ENCODE data around the gene FARP1. TPM values are rescaled to one million over a fixed set of nuclear protein-coding genes. Genes with fewer than 3 reads are reported as not detected.

The FARP1 gene
- total and polyA plus RNA-seq, 2 of the 8 experiments (the other 6 are each of a cell fraction or from before 2014, with no cell fraction given), result 24.7 to 104 TPM

GRCh38 chr13:98293103-98293502 lies 150.2 kb downstream of the FARP1 start:
- no peaks in the 10 kb centered on the region for H3K27me3 ChIP-seq (replicated peaks in 1 of 4; ENCODE audit: control insufficient read depth in 3 of 4, extremely low read depth in 1 of 4, insufficient read depth in 3 of 4, low read length in 3 of 4)
- no peak overlapping the region for H4K91ac ChIP-seq (replicated peaks; ENCODE audit: insufficient read length, low read length)
- no peak overlapping the region for H3K14ac ChIP-seq (ENCODE audit: insufficient read length)
- no peak overlapping the region for H2AFZ ChIP-seq (ENCODE audit: low read length)
- H4K5ac ChIP-seq (ENCODE audit: insufficient read length, low read depth, low read length), result no peak overlapping the region
- H3K4ac ChIP-seq (replicated peaks; ENCODE audit: insufficient read length, low read depth, low read length), result no peak overlapping the region
- H3K36me3 ChIP-seq (ENCODE audit: control insufficient read depth in 2 of 4, insufficient read depth in 4 of 4, low read length in 3 of 4), result no peaks in the 10 kb centered on the region
- H3K23ac ChIP-seq (ENCODE audit: insufficient read length), result no peak overlapping the region
- peaks cover 0 to 6% (median 1%) of the 10 kb centered on the region in 4 experiments; a peak in 5 of 7 replicates for H3K4me1 ChIP-seq (replicated peaks in 1 of 4; ENCODE audit: control insufficient read depth in 3 of 4, insufficient read depth in 4 of 4, low read length in 3 of 4)
- FAIRE-seq, result no peak
- H2BK20ac ChIP-seq (ENCODE audit: low read length), result no peak overlapping the region
- no peak overlapping the region for H3K27ac ChIP-seq (ENCODE audit: low read depth, low read length)
- no peaks in the 10 kb centered on the region for H3K9me3 ChIP-seq (ENCODE audit: insufficient read depth in 2 of 2, low read depth in 1 of 2, low read length in 1 of 2)
- no peak overlapping the region for H3K9ac ChIP-seq (replicated peaks in 1 of 4; ENCODE audit: extremely low read depth in 1 of 4, low read depth in 3 of 4, low read length in 3 of 4)
- no peak overlapping the region for H3K18ac ChIP-seq (ENCODE audit: extremely low read depth, low read length)
- WGBS, 2 experiments (ENCODE audit: extremely low coverage in 1 of 2, insufficient coverage in 1 of 2, insufficient read length in 1 of 2, insufficient replicate concordance in 2 of 2, low coverage in 1 of 2, low lambda C conversion rate in 2 of 2, missing lambda C conversion rate in 1 of 2), result 89% methylated on average over 2 of the region's 2 CpGs; no CpG with 5 or more reads in 1 of the 2 experiments
- no peaks in the 10 kb centered on the region for H3K23me2 ChIP-seq (ENCODE audit: low read depth, low read length)
- no peak for TF ChIP-seq CHD1 (IDR thresholded peaks at IDR 0.05; ENCODE audit: low read depth, low read length)
- no peak for TF ChIP-seq SRF (IDR thresholded peaks at IDR 0.05; ENCODE audit: low read depth, low read length)
- TF ChIP-seq CREB1 (IDR thresholded peaks at IDR 0.05), result no peak
- TF ChIP-seq YY1 (IDR thresholded peaks at IDR 0.05; ENCODE audit: low read depth, low read length), result no peak
- TF ChIP-seq NANOG (IDR thresholded peaks at IDR 0.05; ENCODE audit: insufficient read depth, low read depth, low read length, poor library complexity, severe bottlenecking), result no peak
- no peak for TF ChIP-seq TBP (IDR thresholded peaks at IDR 0.05; ENCODE audit: low read depth, low read length)
- no peak for TF ChIP-seq SUZ12 (IDR thresholded peaks at IDR 0.05; ENCODE audit: low read length)
- no peak overlapping the region for H2BK120ac ChIP-seq (replicated peaks; ENCODE audit: low read depth, low read length)
- ChIA-PET POLR2A (ENCODE audit: partially characterized antibody) (no interaction called here), CTCF (ENCODE audit: partially characterized antibody) (interaction anchor here (0.9 to 1.7 kb wide), 4 partner anchors 8 to 152 kb away, joined by 3 to 7 read pairs (median 4); no protein-coding TSS in a partner anchor)
- no peak overlapping the region for H2BK15ac ChIP-seq (ENCODE audit: low read length)
- no peak for DNase-seq (ENCODE audit: low read depth in 1 of 2, low spot score in 2 of 2)
- H3K56ac ChIP-seq (replicated peaks; ENCODE audit: insufficient read length, low read depth, low read length), result no peak overlapping the region
- no peak overlapping the region for H4K8ac ChIP-seq (ENCODE audit: extremely low read depth, insufficient read depth, low read length)
- H2BK5ac ChIP-seq (ENCODE audit: low read depth, low read length), result no peak overlapping the region
- no peak overlapping the region for H3K4me3 ChIP-seq (ENCODE audit: extremely low read depth in 1 of 4, insufficient read depth in 2 of 4, low read depth in 3 of 4, low read length in 4 of 4)
- no peak overlapping the region for H3K4me2 ChIP-seq (ENCODE audit: insufficient read depth in 1 of 2, low read depth in 2 of 2, low read length in 2 of 2)
- H3K79me1 ChIP-seq (ENCODE audit: low read depth, low read length), result peaks cover 5% of the 10 kb centered on the region
- H3K79me2 ChIP-seq (ENCODE audit: control insufficient read depth in 1 of 2, insufficient read depth in 2 of 2, low read length in 2 of 2), result peaks cover 0 to 24% of the 10 kb centered on the region in 2 experiments; a peak in 2 of 4 replicates
- H2AK5ac ChIP-seq (ENCODE audit: low read depth, low read length), result no peak overlapping the region
- H2BK12ac ChIP-seq (ENCODE audit: low read depth, low read length), result no peak overlapping the region
- peaks cover 1 to 6% of the 10 kb centered on the region in 2 experiments for H4K20me1 ChIP-seq (replicated peaks in 1 of 2; ENCODE audit: control insufficient read depth in 1 of 2, insufficient read depth in 2 of 2, low read length in 2 of 2)

All from H1 (cell line).